Gastrocnemius medialis (tissue), 4 donors: ENCODE measurements around the gene RXRG. TPM values are rescaled to one million over a fixed set of nuclear protein-coding genes. Genes with fewer than 3 reads are reported as not detected.

ENCODE experiments used
- ATAC-seq, 2 donors: fragments of 150-250 bp; one replicate each; pipeline ENCODE4 v1.9.1; 2016
- DNase-seq, 2 donors: peaks; one replicate each; pipeline ENCODE4 v3.0.0-alpha.2; 2019
- H3K27ac ChIP-seq, 4 donors: fragments of 200-600 bp; sonication (generic); 1 replicate in 1 of 4; 2 replicates in 3 of 4; pipeline ENCODE4 v1.5.1; 2016 to 2018; ENCODE audit warnings: mild to moderate bottlenecking in 2 of 4, moderate library complexity in 1 of 4
- H3K27me3 ChIP-seq, 3 donors: fragments of 200-600 bp; sonication (generic) in 2 of 3; 1 replicate in 1 of 3; 2 replicates in 2 of 3; pipeline versions ENCODE4 v1.5.1 to v1.6.0; 2016 to 2019; ENCODE audit warnings: mild to moderate bottlenecking in 1 of 3, moderate library complexity in 1 of 3
- H3K36me3 ChIP-seq, 2 donors: fragments of 200-600 bp; sonication (generic) in 1 of 2; one replicate each; pipeline ENCODE4 v1.5.1; 2017 to 2018
- H3K4me1 ChIP-seq, 2 donors: fragments of 200-600 bp; sonication (generic) in 1 of 2; one replicate each; pipeline ENCODE4 v1.5.1; 2016 to 2017; ENCODE audit warnings: mild to moderate bottlenecking in 2 of 2
- H3K4me3 ChIP-seq, 4 donors: fragments of 200-600 bp; sonication (generic) in 3 of 4; 1 replicate in 1 of 4; 2 replicates in 3 of 4; pipeline ENCODE4 v1.5.1; 2016 to 2019; ENCODE audit warnings: mild to moderate bottlenecking in 2 of 4
- H3K9me3 ChIP-seq, 3 donors: fragments of 200-600 bp; sonication (generic) in 2 of 3; 1 replicate in 1 of 3; 2 replicates in 2 of 3; pipeline ENCODE4 v1.5.1; 2016 to 2019
- CTCF ChIP-seq, 5 experiments: fragments of 450-650 bp in 3 of 5; fragments of 200-600 bp in 2 of 5; sonication (generic) in 2 of 5; IDR thresholded peaks in 4 of 5; conservative IDR thresholded peaks in 1 of 5; 1 replicate in 4 of 5; 2 replicates in 1 of 5; pipeline ENCODE4 v1.5.1; 2016 to 2019; ENCODE audit warnings: antibody characterized with exemption in 5 of 5, mild to moderate bottlenecking in 3 of 5, moderate library complexity in 3 of 5
- POLR2A ChIP-seq, 2 donors: fragments of 450-650 bp; IDR thresholded peaks; one replicate each; pipeline ENCODE4 v1.6.1; 2017; ENCODE audit warnings: antibody characterized with exemption in 2 of 2, mild to moderate bottlenecking in 2 of 2, moderate library complexity in 2 of 2
- in situ Hi-C, 4 donors: fragments of 200-750 bp; cut with MboI; loops; one replicate each; pipeline versions ENCODE4 v1.15.0 to v1.8.0; 2017; ENCODE audit warnings: low sequenced_read_pairs in 4 of 4
- intact Hi-C: fragments of 100-400 bp; cut with DNase I; formaldehyde crosslinking; loops from one replicate; pipeline ENCODE4 v1.15.1; 2023; ENCODE audit warnings: low total_unique reads
- total RNA-seq, 4 donors: library from RNA; depleted of rRNA; stranded (reverse); fragments of >200 nt; gene quantifications; one replicate each; pipeline versions ENCODE4 v1.1.0 to v1.2.3, GENCODE V29; 2016

RXRG gene
- total RNA-seq = 10 to 100 TPM in 1 of 4 donors, 1 to 10 TPM in 3; 4.2 to 15.9 (median 6.0) TPM

GRCh38 chr1:165444897-165445370 is at the start of gene RXRG:
Gene RXRG (minus strand): TSS chr1:165445126. CDS start chr1:165444893, 233 bp downstream.
- no peaks in the 10 kb centered on the region for H3K9me3 ChIP-seq
- peak within 1 kb of the TSS; percentile 59 to 71 (median 63) for H3K4me3 ChIP-seq
- ATAC-seq (peak; percentile 66 to 80), DNase-seq (peak; percentile 58 to 77)
- peak within 1 kb of the TSS; percentile 77 to 88 (median 84) for H3K27ac ChIP-seq
- no peaks in the 10 kb centered on the region for H3K36me3 ChIP-seq
- in situ Hi-C loops = no loop called here
- TF ChIP-seq CTCF (IDR thresholded peaks at IDR 0.05 in 4 of 5, conservative IDR thresholded peaks at IDR 0.05 in 1 of 5) (no peak), POLR2A (IDR thresholded peaks at IDR 0.05) (peak in 1 of 2 donors; percentile 46)
- intact Hi-C loops = loop anchor here (2.0 to 10.0 kb wide), 3 partner anchors 42 to 80 kb away; no protein-coding TSS in a partner anchor
- no peaks in the 10 kb centered on the region for H3K27me3 ChIP-seq
- peaks cover 13 to 18% of the 10 kb centered on the region in 2 donors for H3K4me1 ChIP-seq

GRCh38 chr1:165492845-165493373 is 48.0 kb upstream of the RXRG start:
- H3K4me3 ChIP-seq = no peak overlapping the region

GRCh38 chr1:165490175-165490574 is 45.2 kb upstream of the RXRG start:
- no peaks in the 10 kb centered on the region for H3K36me3 ChIP-seq
- TF ChIP-seq POLR2A (IDR thresholded peaks at IDR 0.05) (no peak), CTCF (IDR thresholded peaks at IDR 0.05 in 4 of 5, conservative IDR thresholded peaks at IDR 0.05 in 1 of 5) (no peak)
- intact Hi-C loops (no loop called here), in situ Hi-C loops (no loop called here)
- no peak overlapping the region for H3K4me3 ChIP-seq
- DNase-seq = no peak
- H3K4me1 ChIP-seq = peaks cover 0 to 17% of the 10 kb centered on the region in 2 donors
- peak overlapping the region in 3 of 4 donors; percentile 10 to 55 (median 22) for H3K27ac ChIP-seq
- no peaks in the 10 kb centered on the region for H3K27me3 ChIP-seq
- ATAC-seq = peak in 1 of 2 donors; percentile 45
- H3K9me3 ChIP-seq = no peaks in the 10 kb centered on the region

More at GRCh38 chr1:165492845-165493373, 48.0 kb upstream of the RXRG start:
- no peak for ATAC-seq
- H3K27me3 ChIP-seq = no peaks in the 10 kb centered on the region
- intact Hi-C loops = no loop called here
- DNase-seq = no peak
- H3K36me3 ChIP-seq = no peaks in the 10 kb centered on the region
- TF ChIP-seq CTCF (IDR thresholded peaks at IDR 0.05 in 4 of 5, conservative IDR thresholded peaks at IDR 0.05 in 1 of 5) (no peak), POLR2A (IDR thresholded peaks at IDR 0.05) (no peak)
- in situ Hi-C loops = no loop called here
- no peak overlapping the region for H3K27ac ChIP-seq
- peaks cover 0 to 13% of the 10 kb centered on the region in 2 donors for H3K4me1 ChIP-seq
- H3K9me3 ChIP-seq = no peaks in the 10 kb centered on the region

GRCh38 chr1:165487921-165488320 is 43.0 kb upstream of the RXRG start:
- Histone ChIP-seq H3K36me3 (no peaks in the 10 kb centered on the region), H3K27me3 (no peaks in the 10 kb centered on the region), H3K27ac (no peak overlapping the region), H3K4me1 (peaks cover 10 to 29% of the 10 kb centered on the region in 2 donors), H3K9me3 (no peaks in the 10 kb centered on the region), H3K4me3 (no peak overlapping the region)
- DNase-seq (no peak), ATAC-seq (no peak)
- no peak for TF ChIP-seq POLR2A (IDR thresholded peaks at IDR 0.05)
- no peak for TF ChIP-seq CTCF (IDR thresholded peaks at IDR 0.05 in 4 of 5, conservative IDR thresholded peaks at IDR 0.05 in 1 of 5)
- intact Hi-C loops = loop anchor here (5.0 kb wide), 1 partner anchor 41 kb away; the partner anchor contains the start of gene RXRG
- in situ Hi-C loops = no loop called here
